Spleen (tissue), 7 donors: Measurements from ENCODE around the gene CUL3.

ENCODE experiments used
- POLR2AphosphoS5 ChIP-seq, 3 donors: sonication (generic); formaldehyde crosslinking; IDR thresholded peaks; one replicate each; pipeline ENCODE4 v1.5.1; 2017; ENCODE audit warnings: antibody characterized with exemption in 3 of 3
- TF ChIP-seq, protein P1 (sequence below), 11 experiments: fragments of 200-600 bp in 7 of 11; fragments of 450-650 bp in 4 of 11; sonication (generic) in 4 of 11; IDR thresholded peaks in 8 of 11; conservative IDR thresholded peaks in 3 of 11; 1 replicate in 7 of 11; 2 replicates in 4 of 11; pipeline versions ENCODE4 v1.4.0 to v1.8.0; 2016 to 2021; ENCODE audit warnings: antibody characterized with exemption in 11 of 11, inconsistent platforms in 4 of 11, mild to moderate bottlenecking in 1 of 11
- donor health status: DM: no; HTN: no; CAD: no; lungs with moderate emphysema.
- donor health status: DM: no; HTN: no; CAD: no.
- donor health status: DM: no; HTN: no; CAD: no.

DNA sequence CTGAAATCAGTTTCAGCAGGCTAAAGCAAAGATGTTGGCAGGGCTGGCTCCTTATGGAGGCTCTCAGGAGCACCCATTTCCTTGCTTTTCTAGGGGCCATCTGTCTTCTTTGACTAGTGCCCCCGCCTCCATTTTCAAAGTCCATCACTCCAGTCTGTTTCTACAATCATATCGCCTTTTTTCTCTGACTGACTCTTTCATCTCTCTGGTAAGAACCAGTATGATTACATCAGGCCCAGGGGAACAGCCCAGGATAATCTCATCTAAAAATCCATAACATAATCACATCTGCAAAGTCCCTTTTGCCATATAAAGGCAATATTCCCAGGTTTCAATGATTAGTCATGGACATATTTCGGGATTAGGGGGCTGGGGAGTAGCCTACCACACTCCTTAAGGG lies 57.0 kb downstream of the CUL3 start:
- TF ChIP-seq, protein P1, sequence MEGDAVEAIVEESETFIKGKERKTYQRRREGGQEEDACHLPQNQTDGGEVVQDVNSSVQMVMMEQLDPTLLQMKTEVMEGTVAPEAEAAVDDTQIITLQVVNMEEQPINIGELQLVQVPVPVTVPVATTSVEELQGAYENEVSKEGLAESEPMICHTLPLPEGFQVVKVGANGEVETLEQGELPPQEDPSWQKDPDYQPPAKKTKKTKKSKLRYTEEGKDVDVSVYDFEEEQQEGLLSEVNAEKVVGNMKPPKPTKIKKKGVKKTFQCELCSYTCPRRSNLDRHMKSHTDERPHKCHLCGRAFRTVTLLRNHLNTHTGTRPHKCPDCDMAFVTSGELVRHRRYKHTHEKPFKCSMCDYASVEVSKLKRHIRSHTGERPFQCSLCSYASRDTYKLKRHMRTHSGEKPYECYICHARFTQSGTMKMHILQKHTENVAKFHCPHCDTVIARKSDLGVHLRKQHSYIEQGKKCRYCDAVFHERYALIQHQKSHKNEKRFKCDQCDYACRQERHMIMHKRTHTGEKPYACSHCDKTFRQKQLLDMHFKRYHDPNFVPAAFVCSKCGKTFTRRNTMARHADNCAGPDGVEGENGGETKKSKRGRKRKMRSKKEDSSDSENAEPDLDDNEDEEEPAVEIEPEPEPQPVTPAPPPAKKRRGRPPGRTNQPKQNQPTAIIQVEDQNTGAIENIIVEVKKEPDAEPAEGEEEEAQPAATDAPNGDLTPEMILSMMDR (IDR thresholded peaks at IDR 0.05 in 8 of 11, conservative IDR thresholded peaks at IDR 0.05 in 3 of 11), result no peak
- no peak for TF ChIP-seq POLR2AphosphoS5 (IDR thresholded peaks at IDR 0.05)
